ENCODE results near the gene EIF1. TPM values are rescaled to one million over a fixed set of nuclear protein-coding genes. Genes with fewer than 3 reads are reported as not detected.

Gene EIF1
- total and polyA plus RNA-seq, 2 of the 8 experiments (the other 6 are each of a cell fraction or from before 2014, with no cell fraction given), result 175 to 539 TPM

DNA sequence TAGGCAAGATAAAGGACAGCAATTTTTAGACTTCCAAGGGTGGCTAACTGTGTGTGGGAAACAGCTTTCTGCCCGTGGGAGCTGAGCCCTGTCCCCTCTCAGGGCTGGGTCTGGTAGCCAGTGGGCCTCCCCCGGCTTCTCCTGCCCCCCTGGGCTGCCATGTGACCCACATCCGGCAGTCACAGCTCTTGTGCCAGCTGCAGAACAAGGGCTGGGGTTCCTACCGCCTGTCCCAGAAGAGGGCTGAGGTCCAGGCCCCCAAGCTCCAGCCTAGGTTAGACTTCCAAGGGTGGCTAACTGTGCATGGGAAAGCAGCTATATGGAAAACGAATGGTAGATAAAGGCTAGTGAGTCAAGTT is 29.6 kb downstream of the EIF1 start (continued):
- TF ChIP-seq HDAC2 (IDR thresholded peaks at IDR 0.05; ENCODE audit: borderline replicate concordance in 1 of 2, low read depth in 2 of 2, low read length in 2 of 2) (no peak), POLR2AphosphoS5 (IDR thresholded peaks at IDR 0.05; ENCODE audit: low read depth, low read length) (no peak), JUN (IDR thresholded peaks at IDR 0.05; ENCODE audit: low read depth, low read length) (no peak), SUZ12 (IDR thresholded peaks at IDR 0.05; ENCODE audit: low read length) (no peak), KDM5A (IDR thresholded peaks at IDR 0.05; ENCODE audit: low read length) (no peak)
- TF ChIP-seq, protein P1, sequence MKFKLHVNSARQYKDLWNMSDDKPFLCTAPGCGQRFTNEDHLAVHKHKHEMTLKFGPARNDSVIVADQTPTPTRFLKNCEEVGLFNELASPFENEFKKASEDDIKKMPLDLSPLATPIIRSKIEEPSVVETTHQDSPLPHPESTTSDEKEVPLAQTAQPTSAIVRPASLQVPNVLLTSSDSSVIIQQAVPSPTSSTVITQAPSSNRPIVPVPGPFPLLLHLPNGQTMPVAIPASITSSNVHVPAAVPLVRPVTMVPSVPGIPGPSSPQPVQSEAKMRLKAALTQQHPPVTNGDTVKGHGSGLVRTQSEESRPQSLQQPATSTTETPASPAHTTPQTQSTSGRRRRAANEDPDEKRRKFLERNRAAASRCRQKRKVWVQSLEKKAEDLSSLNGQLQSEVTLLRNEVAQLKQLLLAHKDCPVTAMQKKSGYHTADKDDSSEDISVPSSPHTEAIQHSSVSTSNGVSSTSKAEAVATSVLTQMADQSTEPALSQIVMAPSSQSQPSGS (IDR thresholded peaks at IDR 0.05; ENCODE audit: low read length), result no peak
- TF ChIP-seq, protein P2, sequence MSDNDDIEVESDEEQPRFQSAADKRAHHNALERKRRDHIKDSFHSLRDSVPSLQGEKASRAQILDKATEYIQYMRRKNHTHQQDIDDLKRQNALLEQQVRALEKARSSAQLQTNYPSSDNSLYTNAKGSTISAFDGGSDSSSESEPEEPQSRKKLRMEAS (IDR thresholded peaks at IDR 0.05), result no peak
